Peyer's patch (tissue), 4 donors: Measurements from ENCODE around the gene C17orf67.

Experiments used
- CTCF ChIP-seq, 6 experiments: fragments of 450-650 bp in 4 of 6; fragments of 200-600 bp in 2 of 6; sonication (generic) in 1 of 6; IDR thresholded peaks; one replicate each; pipeline ENCODE4 v1.5.1; 2017 to 2019; ENCODE audit warnings: antibody characterized with exemption in 6 of 6, mild to moderate bottlenecking in 3 of 6, moderate library complexity in 1 of 6
- POLR2A ChIP-seq, 2 donors: fragments of 450-650 bp; IDR thresholded peaks; one replicate each; pipeline ENCODE4 v1.5.1; 2017; ENCODE audit warnings: antibody characterized with exemption in 2 of 2, mild to moderate bottlenecking in 2 of 2, moderate library complexity in 2 of 2

- no peak for TF ChIP-seq CTCF (IDR thresholded peaks at IDR 0.05)
- no peak for TF ChIP-seq POLR2A (IDR thresholded peaks at IDR 0.05)
These were observed 82.5 kb downstream of the C17orf67 start for GRCh38 chr17:56751145-56751738.
